Thoracic aorta (tissue), 2 donors: ENCODE results near the gene PTS. TPM values are rescaled to one million over a fixed set of nuclear protein-coding genes. Genes with fewer than 3 reads are reported as not detected.
"Not testable (repeated sequence)": the region's sequence is repeated elsewhere in the genome, so short reads cannot be mapped to it uniquely, and the experiment has no call there.

ENCODE experiments used
- ATAC-seq: fragments of 150-250 bp; one replicate; pipeline ENCODE4 v1.8.0; 2017; ENCODE audit warnings: low read depth; ENCODE audit not compliant: insufficient number of reproducible peaks, low FRiP score
- DNase-seq: peaks from one replicate; pipeline ENCODE4 v3.0.0-alpha.2; 2020; ENCODE audit warnings: low spot score
- H3K27ac ChIP-seq, 2 donors: fragments of 200-600 bp; sonication (generic); 1 replicate in 1 of 2; 2 replicates in 1 of 2; pipeline ENCODE4 v1.5.1; 2016; ENCODE audit warnings: mild to moderate bottlenecking in 2 of 2, moderate library complexity in 2 of 2
- H3K27me3 ChIP-seq: fragments of 200-600 bp; sonication (generic); replicated peaks from 2 replicates; pipeline ENCODE4 v1.6.0; 2016; ENCODE audit warnings: mild to moderate bottlenecking; ENCODE audit not compliant: insufficient read depth
- H3K36me3 ChIP-seq: fragments of 200-600 bp; sonication (generic); one replicate; pipeline ENCODE4 v1.5.1; 2016
- H3K4me1 ChIP-seq, 2 donors: fragments of 200-600 bp; sonication (generic); 1 replicate in 1 of 2; 2 replicates in 1 of 2; pipeline versions ENCODE4 v1.5.1 to v1.6.0; 2016; ENCODE audit warnings: low read depth in 2 of 2, mild to moderate bottlenecking in 1 of 2; ENCODE audit not compliant: control insufficient read depth in 1 of 2
- H3K4me3 ChIP-seq: fragments of 200-600 bp; sonication (generic); 2 replicates; pipeline ENCODE4 v1.5.1; 2016; ENCODE audit warnings: mild to moderate bottlenecking
- H3K9me3 ChIP-seq: fragments of 200-600 bp; sonication (generic); 2 replicates; pipeline ENCODE4 v1.5.1; 2016
- total RNA-seq, 2 donors: library from RNA; depleted of rRNA; stranded (reverse); fragments of >200 nt; gene quantifications; one replicate each; pipeline versions ENCODE4 v1.1.0 to v1.2.3, GENCODE V29; 2016
- TF ChIP-seq, protein P1 (sequence below): fragments of 200-600 bp; sonication (generic); IDR thresholded peaks from one replicate; pipeline ENCODE4 v1.5.1; 2019; ENCODE audit warnings: antibody characterized with exemption

PTS gene
- total RNA-seq, 2 donors from 2014 or later: 22.1 to 27.3 TPM

DNA sequence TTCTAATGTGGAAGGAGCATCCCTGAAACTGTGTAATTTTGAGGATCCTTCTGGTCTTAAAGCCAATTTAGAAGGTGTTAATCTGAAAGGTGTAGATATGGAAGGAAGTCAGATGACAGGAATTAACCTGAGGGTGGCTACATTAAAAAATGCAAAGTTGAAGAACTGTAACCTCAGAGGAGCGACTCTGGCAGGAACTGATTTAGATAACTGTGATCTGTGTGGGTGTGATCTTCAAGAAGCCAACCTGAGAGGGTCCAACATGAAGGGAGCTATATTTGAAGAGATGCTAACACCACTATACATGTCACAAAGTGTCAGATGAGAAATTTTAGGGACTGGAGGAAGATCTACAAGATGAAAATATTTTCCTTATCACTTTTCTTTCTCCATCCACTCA is 43.4 kb upstream of the PTS start:
- no peaks in the 10 kb centered on the region for H3K9me3 ChIP-seq
- H3K27ac ChIP-seq: no peak overlapping the region
- no peak overlapping the region for H3K4me3 ChIP-seq
- no peaks in the 10 kb centered on the region for H3K4me1 ChIP-seq
- ATAC-seq (no peak), DNase-seq (no peak)
- no peaks in the 10 kb centered on the region for H3K36me3 ChIP-seq
- no peaks in the 10 kb centered on the region for H3K27me3 ChIP-seq
- TF ChIP-seq, protein P1, sequence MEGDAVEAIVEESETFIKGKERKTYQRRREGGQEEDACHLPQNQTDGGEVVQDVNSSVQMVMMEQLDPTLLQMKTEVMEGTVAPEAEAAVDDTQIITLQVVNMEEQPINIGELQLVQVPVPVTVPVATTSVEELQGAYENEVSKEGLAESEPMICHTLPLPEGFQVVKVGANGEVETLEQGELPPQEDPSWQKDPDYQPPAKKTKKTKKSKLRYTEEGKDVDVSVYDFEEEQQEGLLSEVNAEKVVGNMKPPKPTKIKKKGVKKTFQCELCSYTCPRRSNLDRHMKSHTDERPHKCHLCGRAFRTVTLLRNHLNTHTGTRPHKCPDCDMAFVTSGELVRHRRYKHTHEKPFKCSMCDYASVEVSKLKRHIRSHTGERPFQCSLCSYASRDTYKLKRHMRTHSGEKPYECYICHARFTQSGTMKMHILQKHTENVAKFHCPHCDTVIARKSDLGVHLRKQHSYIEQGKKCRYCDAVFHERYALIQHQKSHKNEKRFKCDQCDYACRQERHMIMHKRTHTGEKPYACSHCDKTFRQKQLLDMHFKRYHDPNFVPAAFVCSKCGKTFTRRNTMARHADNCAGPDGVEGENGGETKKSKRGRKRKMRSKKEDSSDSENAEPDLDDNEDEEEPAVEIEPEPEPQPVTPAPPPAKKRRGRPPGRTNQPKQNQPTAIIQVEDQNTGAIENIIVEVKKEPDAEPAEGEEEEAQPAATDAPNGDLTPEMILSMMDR: no peak

DNA sequence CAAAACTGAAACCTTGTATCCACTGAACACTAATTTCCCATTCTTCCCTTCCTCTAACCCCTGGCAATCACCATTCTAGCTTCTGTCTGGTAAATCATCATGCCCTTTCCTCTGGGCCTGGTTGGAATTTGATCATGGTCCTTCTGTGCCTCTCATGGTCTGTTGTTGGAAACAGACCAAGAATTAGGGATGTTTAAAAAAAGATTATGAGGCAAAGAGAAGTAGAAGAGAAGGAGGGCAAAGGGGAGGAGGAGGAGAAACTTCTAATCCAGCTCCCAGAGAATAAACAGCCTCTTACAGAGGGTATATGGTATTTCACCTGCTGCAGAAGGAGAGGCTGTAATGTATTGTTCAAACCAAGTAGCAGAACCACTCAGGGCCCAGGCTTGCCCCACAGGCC is 40.3 kb upstream of the PTS start:
- H3K4me1 ChIP-seq: no peaks in the 10 kb centered on the region
- no peak overlapping the region for H3K27ac ChIP-seq
- no peaks in the 10 kb centered on the region for H3K36me3 ChIP-seq
- H3K4me3 ChIP-seq: no peak overlapping the region
- TF ChIP-seq, protein P1: no peak
- no peak for ATAC-seq
- H3K27me3 ChIP-seq: no peaks in the 10 kb centered on the region
- DNase-seq: no peak
- no peaks in the 10 kb centered on the region for H3K9me3 ChIP-seq

DNA sequence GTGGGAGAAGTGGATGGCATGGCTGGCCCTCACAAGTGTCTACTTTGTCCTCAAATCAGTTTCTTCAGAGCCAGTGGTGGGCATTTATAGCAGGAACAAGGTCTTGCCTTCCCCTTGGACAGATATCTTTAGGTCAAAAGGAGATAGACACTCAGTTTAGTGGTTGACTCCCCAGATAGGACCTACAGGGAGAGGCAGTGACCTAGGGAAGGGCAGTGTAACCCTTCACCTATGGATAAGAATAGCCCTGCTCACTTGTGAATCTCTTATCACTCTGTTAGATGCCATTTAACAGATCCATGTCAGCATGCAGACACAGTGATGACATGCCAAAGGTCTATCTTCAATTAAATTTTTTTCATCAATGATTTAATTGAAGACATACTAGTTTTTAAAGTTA is 39.9 kb upstream of the PTS start:
- TF ChIP-seq, protein P1: no peak

DNA sequence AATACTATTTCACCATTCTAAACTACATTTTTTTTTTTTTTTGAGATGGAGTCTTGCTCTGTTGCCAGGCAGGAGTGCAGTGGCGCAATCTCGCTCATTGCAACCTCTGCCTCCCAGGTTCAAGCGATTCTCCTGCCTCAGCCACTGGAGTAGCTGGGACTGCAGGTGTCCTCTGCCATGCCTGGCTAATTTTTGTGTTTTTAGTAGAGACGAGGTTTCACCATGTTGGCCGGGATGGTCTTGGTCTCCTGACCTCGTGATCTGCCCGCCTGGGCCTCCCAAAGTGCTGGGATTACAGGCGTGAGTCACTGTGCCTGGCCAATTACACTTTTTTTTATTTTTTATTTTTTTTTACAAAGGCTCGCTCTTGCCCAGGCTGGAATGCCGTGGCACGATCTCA is 31.1 kb upstream of the PTS start:
- ATAC-seq, H3K27me3 ChIP-seq, H3K4me1 ChIP-seq, DNase-seq, H3K27ac ChIP-seq, H3K36me3 ChIP-seq, H3K9me3 ChIP-seq, H3K4me3 ChIP-seq: not testable (repeated sequence)

More for the DNA sequence above, 39.9 kb upstream of the PTS start:
- no peak for DNase-seq
- H3K27me3 ChIP-seq: no peaks in the 10 kb centered on the region
- no peaks in the 10 kb centered on the region for H3K4me1 ChIP-seq
- no peaks in the 10 kb centered on the region for H3K36me3 ChIP-seq
- no peaks in the 10 kb centered on the region for H3K9me3 ChIP-seq
- H3K4me3 ChIP-seq: no peak overlapping the region
- no peak for ATAC-seq
- no peak overlapping the region for H3K27ac ChIP-seq

DNA sequence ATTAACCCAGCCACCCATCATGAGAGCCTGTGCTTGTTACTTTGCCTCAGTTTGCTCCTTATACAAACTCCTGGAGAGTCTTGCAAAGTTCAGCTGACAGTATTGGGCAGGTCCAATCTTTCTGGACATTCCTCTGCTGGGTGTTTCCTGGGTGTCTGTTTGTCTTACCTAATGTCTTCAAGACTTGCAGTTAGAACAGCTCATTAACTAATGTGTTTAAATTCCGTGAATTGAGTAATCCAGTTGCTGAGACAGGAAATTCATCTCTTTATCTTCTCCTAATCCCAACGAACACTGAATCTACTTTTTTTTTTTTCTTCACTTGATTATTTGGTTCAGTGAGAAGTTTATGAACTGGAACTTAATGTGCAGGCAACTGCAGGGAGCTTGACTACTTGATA is 30.3 kb upstream of the PTS start:
- Histone ChIP-seq H3K4me3 (no peak overlapping the region), H3K4me1 (no peaks in the 10 kb centered on the region), H3K27ac (no peak overlapping the region), H3K9me3 (no peaks in the 10 kb centered on the region), H3K36me3 (no peaks in the 10 kb centered on the region), H3K27me3 (no peaks in the 10 kb centered on the region)
- TF ChIP-seq, protein P1: no peak
- no peak for DNase-seq
- ATAC-seq: no peak

DNA sequence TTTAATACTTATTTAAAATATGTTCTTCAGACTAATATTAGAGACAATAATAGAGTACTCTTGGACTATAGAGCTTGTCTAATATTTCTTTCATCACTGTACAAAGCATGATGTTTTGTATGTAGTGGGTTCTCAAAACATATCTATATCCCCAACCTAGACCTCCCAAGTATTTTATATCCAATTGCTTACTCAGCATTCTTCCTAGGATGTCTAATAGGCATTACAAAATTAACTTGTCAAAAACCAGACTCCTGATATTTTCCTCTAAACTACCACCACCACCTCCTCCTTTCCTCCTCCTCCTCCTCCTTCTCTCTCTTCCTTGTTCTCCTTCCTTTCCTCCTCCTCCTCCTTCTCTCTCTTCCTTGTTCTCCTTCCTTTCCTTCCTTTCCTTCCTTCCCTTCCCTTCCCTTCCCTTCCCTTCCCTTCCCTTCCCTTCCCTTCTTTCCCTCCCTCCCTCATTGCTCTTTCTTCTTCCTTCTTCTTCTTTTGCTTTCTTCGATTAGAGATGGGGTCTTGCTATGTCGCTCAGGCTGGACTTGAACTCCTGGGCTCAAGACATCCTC is 29.6 kb upstream of the PTS start:
- no peak for ATAC-seq

DNA sequence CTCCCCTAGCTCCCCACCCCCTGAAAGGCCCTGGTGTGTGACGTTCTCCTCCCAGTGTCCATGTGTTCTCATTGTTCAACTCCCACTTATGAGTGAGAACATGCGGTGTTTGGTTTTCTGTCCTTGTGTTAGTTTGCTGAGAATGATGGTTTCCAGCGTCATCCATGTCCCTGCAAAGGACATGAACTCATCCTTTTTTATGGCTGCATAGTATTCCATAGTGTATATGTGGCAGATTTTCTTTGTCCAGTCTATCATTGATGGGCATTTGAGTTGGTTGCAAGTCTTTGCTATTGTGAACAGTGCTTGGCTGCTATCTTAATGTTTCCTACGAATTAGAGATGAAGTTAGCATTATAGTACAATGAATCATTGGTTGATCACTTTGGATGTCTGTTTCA is 27.1 kb upstream of the PTS start:
- not testable (repeated sequence) for H3K4me3 ChIP-seq, H3K36me3 ChIP-seq, H3K4me1 ChIP-seq, H3K27ac ChIP-seq, ATAC-seq, H3K27me3 ChIP-seq, H3K9me3 ChIP-seq, DNase-seq

More for the DNA sequence above, 29.6 kb upstream of the PTS start:
- no peak overlapping the region for H3K4me3 ChIP-seq
- no peaks in the 10 kb centered on the region for H3K36me3 ChIP-seq
- H3K9me3 ChIP-seq: no peaks in the 10 kb centered on the region
- H3K27ac ChIP-seq: no peak overlapping the region
- DNase-seq: no peak
- no peaks in the 10 kb centered on the region for H3K4me1 ChIP-seq
- no peaks in the 10 kb centered on the region for H3K27me3 ChIP-seq
- TF ChIP-seq, protein P1: no peak
